Uterus (tissue), 2 donors: ENCODE results near the gene KIF2A.

Experiments
- POLR2A ChIP-seq, 2 donors: fragments of 450-650 bp; IDR thresholded peaks; one replicate each; pipeline ENCODE4 v1.6.1; 2016; ENCODE audit warnings: antibody characterized with exemption in 2 of 2, mild to moderate bottlenecking in 1 of 2, moderate library complexity in 1 of 2
- TF ChIP-seq, protein P1 (sequence below), 4 experiments: fragments of 200-600 bp in 2 of 4; fragments of 450-650 bp in 2 of 4; sonication (generic) in 2 of 4; IDR thresholded peaks; one replicate each; pipeline ENCODE4 v1.5.1; 2016 to 2019; ENCODE audit warnings: antibody characterized with exemption in 4 of 4, mild to moderate bottlenecking in 2 of 4, moderate library complexity in 1 of 4

DNA sequence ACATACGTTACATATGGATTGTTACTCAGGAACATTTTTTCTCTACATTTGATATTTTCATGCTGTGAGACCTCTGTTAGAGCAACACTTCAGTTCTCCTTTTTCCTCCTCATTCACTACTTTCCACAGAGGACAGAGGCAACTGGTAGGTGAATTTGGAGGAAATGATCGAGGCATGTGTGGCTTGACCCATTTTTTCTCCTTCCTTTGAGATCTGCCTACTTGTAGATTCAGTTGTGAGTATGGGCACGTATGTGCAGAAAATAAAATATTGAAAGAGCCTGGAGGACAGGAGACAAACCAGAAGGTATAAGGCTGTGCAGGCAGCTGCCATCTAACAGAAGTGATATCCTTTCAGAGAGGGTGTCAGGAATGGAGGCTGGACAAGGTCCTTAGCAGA, 19.2 kb upstream of the KIF2A start:
- TF ChIP-seq, protein P1, sequence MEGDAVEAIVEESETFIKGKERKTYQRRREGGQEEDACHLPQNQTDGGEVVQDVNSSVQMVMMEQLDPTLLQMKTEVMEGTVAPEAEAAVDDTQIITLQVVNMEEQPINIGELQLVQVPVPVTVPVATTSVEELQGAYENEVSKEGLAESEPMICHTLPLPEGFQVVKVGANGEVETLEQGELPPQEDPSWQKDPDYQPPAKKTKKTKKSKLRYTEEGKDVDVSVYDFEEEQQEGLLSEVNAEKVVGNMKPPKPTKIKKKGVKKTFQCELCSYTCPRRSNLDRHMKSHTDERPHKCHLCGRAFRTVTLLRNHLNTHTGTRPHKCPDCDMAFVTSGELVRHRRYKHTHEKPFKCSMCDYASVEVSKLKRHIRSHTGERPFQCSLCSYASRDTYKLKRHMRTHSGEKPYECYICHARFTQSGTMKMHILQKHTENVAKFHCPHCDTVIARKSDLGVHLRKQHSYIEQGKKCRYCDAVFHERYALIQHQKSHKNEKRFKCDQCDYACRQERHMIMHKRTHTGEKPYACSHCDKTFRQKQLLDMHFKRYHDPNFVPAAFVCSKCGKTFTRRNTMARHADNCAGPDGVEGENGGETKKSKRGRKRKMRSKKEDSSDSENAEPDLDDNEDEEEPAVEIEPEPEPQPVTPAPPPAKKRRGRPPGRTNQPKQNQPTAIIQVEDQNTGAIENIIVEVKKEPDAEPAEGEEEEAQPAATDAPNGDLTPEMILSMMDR (IDR thresholded peaks at IDR 0.05) = no peak
- TF ChIP-seq POLR2A (IDR thresholded peaks at IDR 0.05) = no peak
